H1 (cell line): ENCODE results near the gene FADD. TPM values are rescaled to one million over a fixed set of nuclear protein-coding genes. Genes with fewer than 3 reads are reported as not detected.

Experiments used
- CBX8 ChIP-seq: fragments of 300-800, 300-1000 bp; sonication (generic); IDR thresholded peaks from 2 replicates; pipeline ENCODE4 v1.7.1; 2016; ENCODE audit warnings: low read depth, low read length, borderline replicate concordance
- polyA plus RNA-seq, 7 experiments: library from polyadenylated mRNA; depleted of rRNA in 3 of 7; stranded (reverse) in 5 of 7; unstranded in 2 of 7; fragments of >200 nt in 5 of 7; fragments of 200-250 nt in 2 of 7; gene quantifications; 1 replicate in 5 of 7; 2 replicates in 1 of 7; 4 replicates in 1 of 7; pipeline versions ENCODE4 v1.2.1 to v1.2.3, GENCODE V29; 2011 to 2013; ENCODE audit warnings: missing spikeins in 2 of 7, mixed read lengths in 2 of 7
- total RNA-seq: library from RNA; stranded (reverse); fragmentation: NEBNext Ultra II Directional; extraction: Animal tissue kit (Norgen Biotek cat#: 25700); gene quantifications from 2 replicates; pipeline ENCODE4 v1.2.1, GENCODE V29; 2021

The FADD gene
- total and polyA plus RNA-seq, 2 of the 8 experiments (the other 6 are each of a cell fraction or from before 2014, with no cell fraction given) = 29.0 to 43.9 TPM

DNA sequence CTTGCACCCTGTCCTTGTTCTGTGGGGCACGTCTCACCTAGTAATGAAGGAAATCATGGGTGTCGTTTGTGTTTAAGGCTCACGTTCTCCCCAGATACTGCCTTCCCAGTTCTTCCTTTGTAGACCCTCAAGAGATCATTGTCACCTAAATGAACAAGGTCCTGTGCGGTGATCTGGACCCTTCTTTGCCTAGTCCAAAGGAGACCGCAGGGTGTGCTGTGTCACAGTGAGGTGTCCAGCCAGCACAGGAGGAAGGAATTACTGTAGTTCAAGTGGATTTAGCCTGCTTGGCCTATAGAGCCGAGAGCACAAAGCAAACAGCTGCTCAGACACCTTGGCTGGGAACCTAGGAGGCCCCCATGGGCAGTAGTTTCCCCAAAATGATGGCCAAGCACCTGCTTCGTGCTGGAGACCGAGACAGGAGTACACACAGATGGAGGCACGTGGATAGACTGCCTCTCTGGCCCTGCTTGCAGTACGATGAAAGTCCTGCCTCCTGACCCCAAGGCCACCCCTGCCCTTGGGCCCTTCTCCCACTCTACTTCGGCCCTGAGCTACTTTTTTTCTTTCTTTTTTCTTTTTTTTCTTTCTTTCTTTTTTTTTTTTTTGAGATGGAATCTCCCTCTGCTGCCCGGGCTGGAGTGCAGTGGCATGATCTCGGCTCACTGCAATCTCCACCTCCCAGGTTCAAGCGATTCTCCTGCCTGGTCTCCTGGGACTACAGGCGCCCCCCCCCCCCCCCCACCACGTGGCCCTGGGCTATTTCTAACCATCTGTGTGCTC lies 48.0 kb downstream of the FADD start (continued):
- TF ChIP-seq CBX8 = no peak
